Measurements from ENCODE around the gene HSFX4. TPM values are rescaled to one million over a fixed set of nuclear protein-coding genes. Genes with fewer than 3 reads are reported as not detected.

HSFX4 gene
- total RNA-seq, 1 donor from 2014 or later = not detected

DNA sequence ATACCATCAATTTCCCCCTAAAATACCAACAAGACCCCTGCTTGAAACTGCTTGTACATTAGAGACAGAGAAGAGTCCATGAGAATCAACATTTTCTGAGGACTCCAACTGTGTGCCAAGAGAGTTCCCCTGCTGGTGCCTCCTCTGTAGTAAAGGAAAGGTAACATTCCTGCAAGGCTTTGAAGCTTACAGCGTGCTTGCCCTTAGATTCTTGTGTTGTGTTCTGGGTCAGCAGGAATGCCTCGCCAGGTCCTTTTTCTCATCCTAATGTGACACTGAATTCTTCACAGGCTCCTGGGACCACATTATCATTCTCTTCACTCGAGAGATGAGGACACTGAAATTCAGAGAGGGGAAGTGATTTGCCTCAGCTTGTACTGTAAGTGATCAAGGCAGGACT, 18.6 kb downstream of the HSFX4 start:
- Mint-ChIP-seq H3K36me3 (ENCODE audit: insufficient read depth) (peaks cover 3% of the 10 kb centered on the region), H3K9me3 (ENCODE audit: low read depth) (peaks cover 5% of the 10 kb centered on the region)

DNA sequence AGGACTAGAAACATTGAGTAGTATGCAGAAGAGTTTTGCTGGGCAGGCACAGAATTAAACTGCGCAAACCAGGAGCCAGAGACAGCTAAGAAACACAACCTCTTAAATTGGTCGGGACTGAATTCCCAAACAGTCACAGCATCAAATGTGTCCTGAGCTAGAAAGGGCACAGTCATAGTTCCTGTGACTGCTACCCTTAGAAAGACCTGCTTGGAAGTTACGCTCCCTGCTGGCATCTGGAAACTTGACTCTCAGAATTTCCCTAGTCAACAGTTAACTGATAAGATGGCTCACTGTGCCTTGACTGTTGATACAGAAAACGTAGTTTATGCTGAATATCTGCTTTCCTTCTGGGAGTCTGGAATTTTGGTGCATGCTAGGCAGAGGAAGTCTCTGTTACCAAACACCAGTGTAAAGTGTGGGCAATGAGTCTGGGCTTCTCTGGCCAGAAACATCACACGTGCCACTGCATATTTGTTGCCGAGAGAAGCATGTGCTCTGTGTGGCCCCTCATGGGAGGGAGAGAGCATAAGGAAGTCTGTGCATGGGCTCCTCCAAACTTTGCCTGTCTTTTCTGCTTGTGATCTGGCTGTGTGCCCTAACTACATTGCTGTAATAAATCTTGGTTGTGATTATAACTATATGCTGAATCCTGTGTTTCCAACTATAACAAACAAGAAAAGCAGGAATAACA, 20.5 kb downstream of the HSFX4 start:
- peaks cover 5% of the 10 kb centered on the region for H3K9me3 Mint-ChIP-seq (ENCODE audit: low read depth)
- H3K27ac Mint-ChIP-seq = no peak overlapping the region
- no peak for DNase-seq (ENCODE audit: low spot score, unreplicated experiment)
- H3K4me1 Mint-ChIP-seq (ENCODE audit: low read depth) = no peaks in the 10 kb centered on the region
- peaks cover 3% of the 10 kb centered on the region for H3K36me3 Mint-ChIP-seq (ENCODE audit: insufficient read depth)
- TF ChIP-seq, protein P1, sequence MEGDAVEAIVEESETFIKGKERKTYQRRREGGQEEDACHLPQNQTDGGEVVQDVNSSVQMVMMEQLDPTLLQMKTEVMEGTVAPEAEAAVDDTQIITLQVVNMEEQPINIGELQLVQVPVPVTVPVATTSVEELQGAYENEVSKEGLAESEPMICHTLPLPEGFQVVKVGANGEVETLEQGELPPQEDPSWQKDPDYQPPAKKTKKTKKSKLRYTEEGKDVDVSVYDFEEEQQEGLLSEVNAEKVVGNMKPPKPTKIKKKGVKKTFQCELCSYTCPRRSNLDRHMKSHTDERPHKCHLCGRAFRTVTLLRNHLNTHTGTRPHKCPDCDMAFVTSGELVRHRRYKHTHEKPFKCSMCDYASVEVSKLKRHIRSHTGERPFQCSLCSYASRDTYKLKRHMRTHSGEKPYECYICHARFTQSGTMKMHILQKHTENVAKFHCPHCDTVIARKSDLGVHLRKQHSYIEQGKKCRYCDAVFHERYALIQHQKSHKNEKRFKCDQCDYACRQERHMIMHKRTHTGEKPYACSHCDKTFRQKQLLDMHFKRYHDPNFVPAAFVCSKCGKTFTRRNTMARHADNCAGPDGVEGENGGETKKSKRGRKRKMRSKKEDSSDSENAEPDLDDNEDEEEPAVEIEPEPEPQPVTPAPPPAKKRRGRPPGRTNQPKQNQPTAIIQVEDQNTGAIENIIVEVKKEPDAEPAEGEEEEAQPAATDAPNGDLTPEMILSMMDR (IDR thresholded peaks at IDR 0.05; ENCODE audit: unreplicated experiment) = no peak
- no peaks in the 10 kb centered on the region for H3K27me3 Mint-ChIP-seq
- no peak overlapping the region for H3K4me3 Mint-ChIP-seq (ENCODE audit: low read depth)

More for the DNA sequence above, 18.6 kb downstream of the HSFX4 start:
- TF ChIP-seq, protein P1 (IDR thresholded peaks at IDR 0.05; ENCODE audit: unreplicated experiment) = no peak
- no peaks in the 10 kb centered on the region for H3K27me3 Mint-ChIP-seq
- no peak overlapping the region for H3K27ac Mint-ChIP-seq
- H3K4me1 Mint-ChIP-seq (ENCODE audit: low read depth) = no peaks in the 10 kb centered on the region
- DNase-seq (ENCODE audit: low spot score, unreplicated experiment) = no peak
- no peak overlapping the region for H3K4me3 Mint-ChIP-seq (ENCODE audit: low read depth)

DNA sequence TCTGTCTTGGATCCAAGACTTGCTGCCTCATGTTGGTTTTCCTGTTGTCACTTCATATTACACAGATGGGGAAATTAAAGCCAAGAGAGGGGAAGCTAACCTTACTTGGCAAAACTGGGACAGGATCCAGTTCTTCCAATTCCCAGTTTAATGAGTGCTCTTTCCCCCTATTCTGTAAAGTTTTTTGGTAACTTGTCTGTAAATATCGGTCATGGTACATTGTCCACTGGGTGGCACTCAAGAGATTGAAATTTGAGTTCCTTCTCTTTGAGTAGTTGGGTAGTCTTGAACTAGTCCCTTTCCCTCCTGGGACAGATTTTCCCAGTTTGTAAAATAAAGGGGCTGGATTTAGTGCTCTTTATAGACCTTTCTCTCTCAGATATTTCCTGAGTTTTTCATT, 21.3 kb downstream of the HSFX4 start:
- Mint-ChIP-seq H3K27ac (no peak overlapping the region), H3K4me1 (ENCODE audit: low read depth) (no peaks in the 10 kb centered on the region), H3K4me3 (ENCODE audit: low read depth) (no peak overlapping the region), H3K27me3 (no peaks in the 10 kb centered on the region), H3K36me3 (ENCODE audit: insufficient read depth) (peaks cover 3% of the 10 kb centered on the region), H3K9me3 (ENCODE audit: low read depth) (peaks cover 5% of the 10 kb centered on the region)
- no peak for DNase-seq (ENCODE audit: low spot score, unreplicated experiment)
- TF ChIP-seq, protein P1 (IDR thresholded peaks at IDR 0.05; ENCODE audit: unreplicated experiment) = peak; percentile 41

DNA sequence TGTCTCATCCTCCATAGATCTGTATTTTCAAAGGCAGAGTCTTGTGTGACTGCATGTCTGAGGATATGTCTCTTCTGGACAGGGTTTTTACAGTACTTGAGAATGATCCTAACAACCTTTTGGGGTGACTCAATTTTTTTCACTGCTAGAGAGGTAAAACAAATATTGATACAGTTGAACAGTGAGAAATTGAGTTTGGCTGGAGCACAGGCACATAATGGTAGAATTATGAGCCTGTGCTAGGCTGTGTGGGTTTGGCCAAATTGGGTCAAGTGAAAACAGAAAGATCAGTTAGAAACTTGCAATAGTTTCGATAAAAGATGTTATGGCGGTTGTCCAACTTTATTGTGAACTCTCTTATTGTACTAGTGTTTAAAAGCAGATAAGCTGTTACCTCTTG, 32.2 kb downstream of the HSFX4 start:
- TF ChIP-seq, protein P1 (IDR thresholded peaks at IDR 0.05; ENCODE audit: unreplicated experiment) = no peak
- H3K9me3 Mint-ChIP-seq (ENCODE audit: low read depth) = peaks cover 13% of the 10 kb centered on the region
- H3K36me3 Mint-ChIP-seq (ENCODE audit: insufficient read depth) = peaks cover 11% of the 10 kb centered on the region
- H3K27ac Mint-ChIP-seq = no peak overlapping the region
- H3K27me3 Mint-ChIP-seq = no peaks in the 10 kb centered on the region
- DNase-seq (ENCODE audit: low spot score, unreplicated experiment) = no peak
- peaks cover 2% of the 10 kb centered on the region for H3K4me1 Mint-ChIP-seq (ENCODE audit: low read depth)
- no peak overlapping the region for H3K4me3 Mint-ChIP-seq (ENCODE audit: low read depth)

DNA sequence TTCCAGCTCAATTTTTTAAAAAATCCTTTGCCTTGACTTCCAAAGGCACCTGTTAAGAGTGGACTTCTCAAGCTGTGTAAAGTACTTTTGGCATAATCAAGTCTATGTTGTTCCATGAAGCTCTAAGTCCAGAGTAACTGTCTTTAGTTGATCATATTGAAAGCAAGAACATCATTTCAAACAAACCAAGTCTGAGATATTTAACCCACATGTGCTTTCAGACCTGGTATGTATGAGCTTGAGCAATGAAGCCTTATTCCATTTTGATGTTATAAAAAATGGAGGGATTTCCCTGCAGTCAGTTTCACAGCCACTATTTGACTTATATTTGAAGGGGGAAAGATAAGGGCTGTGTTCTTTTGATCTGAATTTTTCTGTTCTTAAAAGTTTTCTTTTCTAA, 32.6 kb downstream of the HSFX4 start:
- H3K9me3 Mint-ChIP-seq (ENCODE audit: low read depth) = peaks cover 14% of the 10 kb centered on the region
- no peaks in the 10 kb centered on the region for H3K27me3 Mint-ChIP-seq
- no peak overlapping the region for H3K27ac Mint-ChIP-seq
- no peak overlapping the region for H3K4me3 Mint-ChIP-seq (ENCODE audit: low read depth)
- DNase-seq (ENCODE audit: low spot score, unreplicated experiment) = no peak
- H3K36me3 Mint-ChIP-seq (ENCODE audit: insufficient read depth) = peaks cover 12% of the 10 kb centered on the region
- TF ChIP-seq, protein P1 (IDR thresholded peaks at IDR 0.05; ENCODE audit: unreplicated experiment) = no peak
- peaks cover 2% of the 10 kb centered on the region for H3K4me1 Mint-ChIP-seq (ENCODE audit: low read depth)

All from progenitor cell of endocrine pancreas (in vitro differentiated cells).